Uterus (tissue), 2 donors: Measurements from ENCODE around the gene SRRM2.

Experiments
- CTCF ChIP-seq, 4 experiments: fragments of 200-600 bp in 2 of 4; fragments of 450-650 bp in 2 of 4; sonication (generic) in 2 of 4; IDR thresholded peaks; one replicate each; pipeline ENCODE4 v1.5.1; 2016 to 2019; ENCODE audit warnings: antibody characterized with exemption in 4 of 4, mild to moderate bottlenecking in 2 of 4, moderate library complexity in 1 of 4
- POLR2A ChIP-seq, 2 donors: fragments of 450-650 bp; IDR thresholded peaks; one replicate each; pipeline ENCODE4 v1.6.1; 2016; ENCODE audit warnings: antibody characterized with exemption in 2 of 2, mild to moderate bottlenecking in 1 of 2, moderate library complexity in 1 of 2

DNA sequence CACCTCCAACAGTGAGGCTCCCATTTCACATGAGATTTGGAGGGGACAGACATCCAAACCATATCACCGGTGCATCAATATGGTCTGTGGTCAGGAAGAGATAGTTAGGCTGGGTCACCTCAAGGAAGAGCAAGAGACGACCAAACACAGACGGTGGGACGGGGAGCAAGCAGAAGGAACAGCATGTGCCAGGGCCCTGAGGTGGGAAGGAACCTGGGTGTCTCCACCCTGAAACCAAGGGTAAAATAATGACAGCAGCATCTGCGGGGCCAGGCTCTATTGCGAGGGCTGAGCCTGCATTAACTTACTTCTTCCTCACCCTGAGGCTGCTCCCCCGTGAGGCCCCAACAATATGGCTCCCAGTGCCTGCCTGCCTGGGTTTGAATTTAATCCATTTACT lies 55.7 kb downstream of the SRRM2 start:
- TF ChIP-seq CTCF (IDR thresholded peaks at IDR 0.05) = no peak
- TF ChIP-seq POLR2A (IDR thresholded peaks at IDR 0.05) = no peak
